D721Med (cell line): ENCODE results near the gene PPP1R7.
"Not testable (repeated sequence)": the region's sequence is repeated elsewhere in the genome, so short reads cannot be mapped to it uniquely, and the experiment has no call there.

Source experiments
- DNase-seq: peaks from one replicate; pipeline ENCODE4 v3.0.0; 2011; ENCODE audit warnings: low spot score; ENCODE audit not compliant: insufficient read length
- FAIRE-seq: peaks from 2 replicates; lab custom pipeline; 2011; peaks lifted over from hg19 to GRCh38; lab: Jason Lieb, UNC
- TF ChIP-seq, protein P1 (sequence below): IDR thresholded peaks from 2 replicates; pipeline ENCODE4 v1.5.1; 2012; ENCODE audit warnings: mild to moderate bottlenecking, control low read depth; ENCODE audit not compliant: insufficient read depth; ENCODE audit errors: missing control alignments

PPP1R7 gene

DNA sequence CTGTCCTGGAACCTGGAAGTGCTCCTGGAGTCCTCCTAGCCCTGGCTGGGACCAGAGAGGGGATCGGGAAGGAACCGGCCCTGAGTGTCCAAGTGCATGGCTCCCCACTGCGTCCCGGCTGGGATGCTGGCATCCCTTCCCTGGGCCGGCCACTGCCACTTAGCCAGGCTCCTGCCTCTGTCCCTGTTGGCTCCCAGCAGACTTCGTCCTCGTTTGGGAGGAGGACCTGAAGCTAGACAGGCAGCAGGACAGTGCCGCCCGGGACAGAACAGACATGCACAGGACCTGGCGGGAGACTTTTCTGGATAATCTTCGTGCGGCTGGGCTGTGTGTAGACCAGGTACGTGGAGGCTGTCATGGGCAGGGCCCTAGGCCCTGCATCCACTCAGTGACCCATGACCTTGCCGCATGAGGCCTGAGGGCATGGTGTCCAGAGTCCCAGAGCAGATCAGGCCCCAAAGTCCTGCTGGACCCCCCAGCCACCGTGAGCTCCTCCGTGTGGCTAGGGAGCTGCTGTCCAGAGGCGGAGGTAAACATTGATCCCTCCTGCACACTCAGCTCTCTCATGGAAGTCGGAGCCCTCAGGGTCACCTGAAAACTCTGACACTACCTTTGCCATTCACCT lies 45.4 kb downstream of the PPP1R7 start:
- no peak for FAIRE-seq

DNA sequence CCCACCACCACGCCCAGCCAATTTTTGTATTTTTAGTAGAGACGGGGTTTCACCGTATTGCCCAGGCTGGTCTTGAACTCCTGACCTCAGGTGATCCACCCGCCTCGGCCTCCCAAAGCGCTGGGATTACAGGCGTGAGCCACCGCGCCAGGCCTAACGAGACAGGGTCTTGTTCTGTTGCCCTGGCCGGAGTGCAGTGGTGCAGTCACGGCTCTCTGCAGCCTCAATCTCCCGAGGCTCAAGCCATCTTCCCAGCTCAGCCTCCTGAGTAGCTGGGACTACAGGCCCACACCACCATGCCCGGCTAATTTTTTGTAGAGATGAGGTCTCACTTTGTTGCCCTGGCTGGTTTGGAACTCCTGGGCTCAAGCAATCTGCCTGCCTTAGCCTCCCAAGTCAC lies 47.0 kb downstream of the PPP1R7 start:
- DNase-seq, FAIRE-seq: not testable (repeated sequence)

More for the DNA sequence above, 45.4 kb downstream of the PPP1R7 start:
- TF ChIP-seq, protein P1, sequence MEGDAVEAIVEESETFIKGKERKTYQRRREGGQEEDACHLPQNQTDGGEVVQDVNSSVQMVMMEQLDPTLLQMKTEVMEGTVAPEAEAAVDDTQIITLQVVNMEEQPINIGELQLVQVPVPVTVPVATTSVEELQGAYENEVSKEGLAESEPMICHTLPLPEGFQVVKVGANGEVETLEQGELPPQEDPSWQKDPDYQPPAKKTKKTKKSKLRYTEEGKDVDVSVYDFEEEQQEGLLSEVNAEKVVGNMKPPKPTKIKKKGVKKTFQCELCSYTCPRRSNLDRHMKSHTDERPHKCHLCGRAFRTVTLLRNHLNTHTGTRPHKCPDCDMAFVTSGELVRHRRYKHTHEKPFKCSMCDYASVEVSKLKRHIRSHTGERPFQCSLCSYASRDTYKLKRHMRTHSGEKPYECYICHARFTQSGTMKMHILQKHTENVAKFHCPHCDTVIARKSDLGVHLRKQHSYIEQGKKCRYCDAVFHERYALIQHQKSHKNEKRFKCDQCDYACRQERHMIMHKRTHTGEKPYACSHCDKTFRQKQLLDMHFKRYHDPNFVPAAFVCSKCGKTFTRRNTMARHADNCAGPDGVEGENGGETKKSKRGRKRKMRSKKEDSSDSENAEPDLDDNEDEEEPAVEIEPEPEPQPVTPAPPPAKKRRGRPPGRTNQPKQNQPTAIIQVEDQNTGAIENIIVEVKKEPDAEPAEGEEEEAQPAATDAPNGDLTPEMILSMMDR = no peak
- DNase-seq = no peak

DNA sequence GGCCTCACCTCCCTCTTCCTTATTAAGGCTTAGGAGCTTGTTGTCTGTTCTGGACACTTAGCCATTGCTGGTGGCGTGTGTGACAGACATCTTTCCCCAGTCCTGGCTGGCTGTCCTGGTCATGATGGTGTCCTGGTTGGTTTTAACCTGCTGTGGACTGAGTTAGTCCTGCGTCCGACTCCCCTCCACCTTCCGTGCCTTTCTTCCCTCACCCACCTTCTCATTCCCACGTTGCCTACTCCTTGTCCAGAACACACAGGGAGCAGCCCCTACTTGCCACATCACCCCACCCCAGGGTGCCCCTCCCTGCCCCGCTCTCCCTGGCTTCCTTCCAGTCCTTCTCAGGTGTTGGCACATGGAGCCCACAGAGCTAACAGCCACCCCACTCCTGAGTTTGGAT lies 47.7 kb downstream of the PPP1R7 start:
- FAIRE-seq = no peak

DNA sequence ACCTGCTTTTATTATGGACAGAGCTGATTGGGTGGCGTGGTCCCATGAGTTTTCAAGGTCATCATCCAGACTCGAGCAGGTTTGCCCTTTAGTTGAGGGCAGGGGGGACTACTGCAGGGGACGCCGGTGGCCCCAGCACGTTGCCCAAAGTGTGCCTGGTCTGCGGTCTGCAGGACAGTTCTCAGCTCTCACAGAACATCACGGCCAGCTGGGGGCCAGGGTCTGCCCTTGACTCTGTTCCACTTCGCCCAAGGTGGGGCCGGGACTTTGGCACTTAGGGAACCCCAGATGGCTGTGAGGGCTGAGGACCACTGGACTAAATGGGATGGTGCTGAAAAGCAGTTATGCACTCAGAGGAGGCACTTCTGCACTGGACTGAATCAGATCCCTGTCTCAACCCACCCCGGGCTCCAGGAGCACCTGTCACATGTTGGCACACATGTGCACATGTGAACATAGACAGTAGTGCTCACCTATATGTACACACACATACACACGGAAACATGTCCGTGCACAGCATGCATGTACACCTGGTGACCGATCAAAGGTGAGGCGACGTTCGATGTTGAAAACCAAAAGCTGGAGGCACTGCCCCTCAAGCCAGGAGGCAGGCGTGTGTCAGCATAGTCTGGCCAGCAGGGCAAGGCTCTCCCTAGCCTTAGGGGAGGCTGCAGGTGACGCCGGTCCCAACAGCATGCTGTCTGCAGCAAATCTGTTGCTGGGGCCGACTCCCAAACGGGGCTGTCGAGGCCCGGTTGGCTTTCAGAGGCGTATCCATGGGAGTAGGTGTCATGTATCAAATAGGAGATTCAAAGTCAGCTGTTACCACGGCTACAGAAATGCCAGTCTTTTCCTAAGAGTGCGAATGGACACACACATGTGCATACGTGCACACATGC lies 48.4 kb downstream of the PPP1R7 start:
- FAIRE-seq (no peak), DNase-seq (no peak)
- TF ChIP-seq, protein P1 = no peak

More for the DNA sequence above, 47.7 kb downstream of the PPP1R7 start:
- TF ChIP-seq, protein P1 = no peak
- DNase-seq = no peak

DNA sequence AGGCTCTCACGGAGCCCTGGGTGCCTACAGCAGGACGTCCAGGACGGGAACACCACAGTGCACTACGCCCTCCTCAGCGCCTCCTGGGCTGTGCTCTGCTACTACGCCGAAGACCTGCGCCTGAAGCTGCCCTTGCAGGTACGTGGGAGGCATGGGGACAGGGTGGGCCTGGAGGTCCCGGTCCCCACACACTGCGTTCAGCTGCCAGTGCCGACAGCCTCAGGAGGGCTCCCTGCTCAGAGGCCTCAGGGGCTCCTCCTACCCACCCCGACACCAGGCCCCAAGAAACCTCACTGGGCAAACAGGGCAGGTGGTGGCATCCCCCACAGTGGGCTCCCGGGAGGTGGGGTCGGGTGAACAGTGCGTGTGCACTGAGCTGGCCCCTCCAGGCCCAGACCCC lies 49.0 kb downstream of the PPP1R7 start:
- DNase-seq = no peak
- no peak for FAIRE-seq
- TF ChIP-seq, protein P1 = no peak

DNA sequence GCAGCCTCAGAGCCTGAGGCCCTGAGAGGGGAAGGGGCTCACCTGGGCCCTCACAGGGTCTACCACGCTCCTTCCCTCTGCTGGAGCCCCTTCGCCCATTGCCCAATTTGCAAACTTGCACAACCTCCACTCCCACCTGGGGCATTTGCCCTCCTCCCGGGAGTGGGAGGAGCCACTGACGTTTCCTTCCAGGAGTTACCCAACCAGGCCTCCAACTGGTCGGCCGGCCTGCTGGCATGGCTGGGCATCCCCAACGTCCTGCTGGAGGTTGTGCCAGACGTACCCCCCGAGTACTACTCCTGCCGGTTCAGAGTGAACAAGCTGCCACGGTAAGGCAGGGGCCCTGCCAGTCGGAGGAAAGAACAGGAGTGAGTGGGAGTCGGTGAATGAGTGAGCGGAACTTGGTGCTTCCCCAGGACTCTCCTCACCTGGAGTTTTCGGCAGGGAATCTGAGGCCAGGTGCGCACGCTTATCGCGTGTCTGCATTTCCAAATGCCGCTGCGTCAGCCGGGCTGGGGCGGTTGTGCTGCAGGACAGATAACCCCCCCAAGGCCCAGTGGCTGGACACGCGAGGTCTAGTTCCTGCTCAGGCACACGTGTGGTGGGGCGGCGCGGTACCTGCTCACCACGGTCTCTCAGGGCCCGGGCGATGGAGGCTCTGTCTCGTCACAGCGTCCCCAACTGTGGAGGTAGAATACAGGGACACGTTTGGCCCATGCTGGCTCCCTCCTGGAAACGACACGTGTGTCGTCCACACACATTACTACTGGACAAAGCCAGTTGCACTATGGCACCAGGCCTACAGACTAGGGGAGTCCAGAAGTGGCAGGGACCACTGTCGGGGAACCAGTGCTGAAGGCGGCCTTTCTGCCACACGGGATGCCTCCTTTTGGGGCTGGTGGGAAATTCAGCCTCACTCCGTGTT lies 49.9 kb downstream of the PPP1R7 start:
- DNase-seq = no peak
- FAIRE-seq = no peak
- TF ChIP-seq, protein P1 = no peak

DNA sequence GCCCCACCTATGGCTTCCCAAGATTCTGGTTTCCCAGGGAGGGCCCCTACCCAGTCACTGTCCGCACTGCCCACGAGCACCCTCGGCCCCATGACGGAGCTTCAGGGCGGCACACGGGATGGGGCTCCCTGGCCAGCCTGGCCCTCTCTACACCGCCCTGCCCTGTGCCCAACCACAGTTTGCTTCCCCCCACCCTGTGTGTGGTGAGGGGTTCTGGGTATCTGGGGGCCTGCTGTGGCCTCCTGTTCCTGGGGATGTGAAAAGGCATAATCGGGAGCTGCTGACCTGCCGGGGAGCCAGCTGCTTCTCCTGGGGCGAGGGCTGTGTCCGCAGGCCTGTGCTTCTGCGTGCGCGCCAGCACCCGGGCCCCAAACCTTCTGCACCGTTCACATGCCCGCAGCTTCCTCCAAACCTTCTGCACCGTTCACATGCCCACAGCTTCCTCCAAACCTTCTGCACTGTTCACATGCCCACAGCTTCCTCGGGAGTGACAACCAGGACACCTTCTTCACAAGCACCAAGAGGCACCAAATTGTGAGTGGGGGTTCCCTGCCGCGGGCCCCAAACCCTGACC lies 50.6 kb downstream of the PPP1R7 start:
- FAIRE-seq (no peak), DNase-seq (no peak)
- TF ChIP-seq, protein P1 = no peak
